ENCODE measurements around the gene TARDBP.
"Not testable (repeated sequence)": the region's sequence is repeated elsewhere in the genome, so short reads cannot be mapped to it uniquely, and the experiment has no call there.

The TARDBP gene

GRCh38 chr1:11061652-11062365 is 49.4 kb downstream of the TARDBP start:
- DNase-seq = no peak

DNA sequence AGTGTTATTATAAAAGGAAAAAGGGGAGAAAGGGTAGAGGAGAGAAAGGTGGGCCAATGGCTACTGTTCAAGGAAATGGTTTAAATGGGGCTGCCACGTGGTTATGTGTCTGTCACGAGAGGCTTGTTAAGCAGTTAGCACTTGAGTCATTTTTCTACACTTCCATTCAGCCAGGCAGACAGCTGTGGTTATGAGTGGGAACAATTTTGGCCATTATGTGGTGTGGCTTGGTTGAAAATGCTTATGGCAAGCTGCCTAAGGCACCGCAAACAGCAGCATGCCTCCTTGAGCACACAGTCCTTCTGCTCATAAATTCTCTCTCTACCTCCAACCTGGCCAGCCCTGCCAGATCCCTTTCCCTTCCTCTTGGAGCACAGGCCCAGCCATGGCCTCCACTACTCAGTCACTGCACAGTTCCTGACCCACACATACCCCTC is 50.5 kb downstream of the TARDBP start:
- DNase-seq = peak; percentile 52

DNA sequence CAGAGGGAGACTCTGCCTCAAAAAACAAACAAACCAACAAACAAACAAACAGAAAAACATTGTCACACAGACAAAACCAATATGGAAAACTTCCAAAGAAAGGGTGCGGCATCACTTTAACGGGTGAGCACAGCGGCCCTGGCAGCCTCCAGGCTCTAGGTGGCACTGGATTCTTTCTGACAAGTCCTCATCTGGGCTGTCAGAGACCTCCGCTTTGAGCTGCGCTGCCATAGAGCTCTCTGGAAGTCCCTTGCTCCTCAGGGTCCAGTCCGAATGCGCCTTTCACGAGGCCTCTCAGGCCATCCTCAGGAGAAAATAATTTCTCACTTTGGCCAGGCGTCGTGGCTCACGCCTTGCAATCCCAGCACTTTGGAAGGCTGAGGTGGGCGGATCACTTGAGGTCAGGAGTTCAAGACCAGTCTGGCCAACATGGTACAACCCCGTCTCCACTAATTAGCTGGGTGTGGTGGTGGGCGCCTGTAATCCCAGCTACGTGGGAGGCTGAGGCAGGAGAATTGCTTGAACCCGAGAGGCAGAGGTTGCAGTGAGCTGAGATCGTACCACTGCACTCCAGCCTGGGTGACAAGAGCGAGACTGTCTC is 51.6 kb downstream of the TARDBP start:
- DNase-seq = not testable (repeated sequence)

DNA sequence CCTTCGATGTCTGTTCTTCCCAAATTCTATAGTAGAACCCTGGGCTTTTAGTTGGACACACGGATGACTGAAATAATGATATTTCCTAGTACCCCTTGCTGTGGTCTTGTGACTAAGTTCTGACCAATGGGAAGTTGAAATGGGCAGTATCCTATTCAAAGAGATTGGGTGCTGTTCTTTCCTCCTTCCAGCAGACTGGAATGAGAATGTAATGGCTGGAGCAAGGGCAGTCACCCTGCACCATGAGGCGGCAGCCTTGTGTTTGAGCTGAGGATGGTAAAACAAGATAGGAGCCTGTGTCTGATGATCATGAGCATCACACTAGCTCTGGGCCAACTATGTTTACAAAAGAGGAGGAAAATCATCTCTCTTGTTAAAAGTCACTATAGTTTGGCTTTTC is 52.5 kb downstream of the TARDBP start:
- no peak for DNase-seq

- DNase-seq = no peak
Observed at GRCh38 chr1:11065796-11066195, 53.3 kb downstream of the TARDBP start.

DNA sequence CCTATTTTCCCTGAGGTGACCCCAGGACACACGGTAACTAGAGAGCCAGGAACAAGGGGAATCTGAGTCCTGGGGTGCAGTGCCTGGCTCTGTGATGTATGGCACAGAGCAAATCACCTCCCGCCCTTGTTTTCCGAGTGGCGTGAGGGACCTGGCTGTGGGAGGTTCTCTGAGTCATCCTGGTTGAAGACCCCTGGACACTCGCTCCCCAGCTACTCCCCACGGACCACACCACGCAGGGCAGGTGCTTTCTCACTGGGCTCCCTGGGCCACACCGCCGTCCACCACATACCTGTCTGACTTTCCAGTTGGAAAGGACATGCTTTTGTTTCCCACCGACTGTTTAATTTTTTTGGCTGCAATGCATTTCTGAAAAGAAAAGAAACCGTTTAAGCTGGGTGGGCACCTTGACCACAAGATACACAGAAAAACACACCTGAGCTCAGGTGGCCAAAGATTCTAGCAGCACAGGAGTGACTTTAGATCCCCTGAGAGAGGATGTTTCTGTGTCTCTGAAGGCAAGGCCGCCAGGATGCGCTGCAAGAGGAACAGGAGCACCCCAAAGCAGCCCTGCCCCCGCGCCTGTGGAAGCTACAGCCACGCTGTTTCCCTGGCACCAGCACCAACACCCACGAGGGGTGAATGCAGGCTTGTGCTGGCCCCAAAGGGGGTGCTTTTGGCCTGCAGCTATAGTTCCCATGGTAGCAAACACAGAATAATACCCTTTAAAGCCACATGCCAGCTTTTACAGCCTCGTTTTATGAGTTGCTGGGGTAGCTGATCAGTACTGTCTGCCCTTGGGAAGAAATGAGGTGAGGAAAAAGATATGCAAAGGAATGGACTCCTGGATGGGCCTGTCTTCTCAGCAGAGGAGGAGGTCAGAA is 55.5 kb downstream of the TARDBP start:
- DNase-seq = no peak

DNA sequence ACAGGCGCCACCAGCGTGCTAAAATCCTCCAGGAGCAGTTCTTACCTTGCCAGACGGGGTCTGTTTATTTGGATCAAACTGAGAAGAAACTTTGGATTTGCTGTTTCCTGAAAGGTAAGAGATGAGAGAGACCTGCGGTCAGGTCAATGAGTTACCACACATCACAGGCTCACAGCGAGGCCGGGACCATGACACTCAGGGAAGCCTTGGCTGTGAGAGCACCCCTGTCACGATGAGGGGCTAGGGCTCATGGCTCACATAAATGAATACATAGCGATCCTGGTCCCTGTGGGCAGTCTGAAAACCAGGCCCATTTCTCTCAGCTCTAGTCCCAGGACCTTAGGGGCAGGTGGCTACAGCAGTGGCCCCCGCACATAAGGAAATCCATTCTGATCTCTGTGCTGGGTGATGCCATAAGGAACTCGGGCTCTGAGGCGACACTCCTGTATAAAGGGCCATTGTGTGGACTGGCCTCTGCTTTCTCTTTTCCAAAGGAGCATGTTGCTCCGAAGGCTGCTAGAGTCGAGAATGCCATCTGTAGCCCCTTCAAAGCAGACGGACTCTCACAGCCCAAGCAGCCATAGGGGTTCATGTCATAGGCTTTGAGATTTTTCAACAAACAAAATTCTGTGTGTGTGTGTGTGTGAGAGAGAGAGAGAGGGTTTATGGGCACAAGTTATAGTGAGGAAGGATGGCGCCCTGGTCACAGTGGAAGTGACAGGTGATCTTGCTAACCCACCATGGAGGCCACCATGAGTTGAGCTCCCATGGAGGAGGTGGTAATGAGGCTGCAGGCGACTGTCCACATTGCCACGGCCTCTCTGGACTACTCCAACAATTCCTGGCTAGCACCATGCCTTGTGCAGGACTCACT is 56.4 kb downstream of the TARDBP start:
- no peak for DNase-seq

GRCh38 chr1:11070876-11071275 is 58.4 kb downstream of the TARDBP start:
- no peak for DNase-seq

- DNase-seq = no peak
Observed at GRCh38 chr1:11071463-11072215, 59.2 kb downstream of the TARDBP start.

DNA sequence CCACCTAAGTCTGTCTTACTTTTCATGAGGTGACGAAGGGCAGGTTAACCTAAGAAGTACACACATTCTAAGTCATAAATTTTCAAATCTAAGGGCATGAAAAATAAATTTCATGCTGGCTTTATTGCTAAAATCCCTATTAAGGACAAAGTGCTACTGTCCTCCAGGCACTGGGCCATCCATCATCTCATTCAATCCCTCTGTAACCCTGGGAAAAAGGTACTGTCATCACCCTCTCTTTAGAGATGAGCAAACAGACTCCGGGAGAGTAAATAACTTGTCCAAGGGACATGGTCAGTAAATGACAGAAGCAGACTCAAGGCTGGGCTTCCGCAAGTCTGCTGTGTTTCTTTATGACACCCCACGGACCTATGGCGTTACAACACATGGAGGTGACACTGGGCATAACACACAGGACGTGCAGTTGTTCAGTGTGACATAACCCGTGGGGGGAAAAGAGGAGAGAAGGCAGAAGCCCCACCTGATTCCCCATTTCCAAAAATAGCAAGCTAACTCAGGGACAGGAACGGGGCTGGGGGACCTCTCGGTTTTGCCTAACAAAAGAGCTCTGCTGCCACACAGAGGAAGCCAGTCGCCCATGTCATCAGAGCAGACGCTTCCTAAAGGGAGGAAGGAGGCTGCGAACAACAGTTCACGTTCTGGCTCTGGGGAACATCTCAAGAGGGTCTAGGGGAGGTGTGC is 59.9 kb downstream of the TARDBP start:
- DNase-seq = no peak

- not testable (repeated sequence) for DNase-seq
Observed at GRCh38 chr1:11073398-11073797, 60.9 kb downstream of the TARDBP start.
